Measurements from ENCODE around the gene NMNAT3.

NMNAT3 gene

DNA sequence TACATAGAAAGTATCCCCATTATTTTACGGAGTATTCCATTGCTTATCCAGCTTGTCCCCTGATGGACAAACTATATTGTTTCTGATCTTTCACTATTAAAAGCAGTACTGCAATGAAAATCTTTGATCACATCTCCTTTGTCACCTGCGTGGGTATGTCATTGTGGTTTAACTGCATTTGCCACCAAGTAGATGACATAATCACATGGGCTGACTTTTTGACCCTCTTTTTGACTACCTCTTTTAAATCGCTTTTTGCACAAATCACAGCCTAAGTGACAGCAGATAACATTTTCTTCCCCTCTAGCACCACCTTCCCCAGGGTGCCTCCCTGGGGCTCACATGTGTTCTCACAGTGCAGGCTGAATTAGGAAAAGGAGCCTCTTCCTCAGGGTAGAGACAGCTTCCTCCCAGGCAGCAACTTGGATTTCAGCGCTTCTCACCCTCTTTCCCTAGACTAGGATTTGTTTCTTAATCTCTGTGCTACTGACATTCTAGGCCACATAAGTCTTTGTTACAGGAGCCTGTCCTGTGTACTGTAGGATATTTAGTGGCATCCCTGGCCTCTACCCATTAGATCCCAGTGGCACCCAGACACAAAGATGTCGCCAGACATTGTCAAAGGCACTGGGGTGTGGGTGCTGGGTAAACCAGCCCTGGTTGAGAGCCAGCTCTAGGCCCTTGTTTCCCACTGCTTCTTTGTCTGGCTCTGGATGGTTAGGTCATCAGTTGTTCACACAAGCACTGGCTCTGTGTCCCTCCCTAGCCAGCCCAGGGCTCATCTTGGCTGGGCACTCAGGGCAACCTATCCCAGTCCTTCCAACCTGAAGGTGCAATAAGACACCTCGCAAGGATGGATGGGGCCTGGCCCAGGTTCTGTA, 136.9 kb downstream of the NMNAT3 start:
- TF ChIP-seq, protein P1, sequence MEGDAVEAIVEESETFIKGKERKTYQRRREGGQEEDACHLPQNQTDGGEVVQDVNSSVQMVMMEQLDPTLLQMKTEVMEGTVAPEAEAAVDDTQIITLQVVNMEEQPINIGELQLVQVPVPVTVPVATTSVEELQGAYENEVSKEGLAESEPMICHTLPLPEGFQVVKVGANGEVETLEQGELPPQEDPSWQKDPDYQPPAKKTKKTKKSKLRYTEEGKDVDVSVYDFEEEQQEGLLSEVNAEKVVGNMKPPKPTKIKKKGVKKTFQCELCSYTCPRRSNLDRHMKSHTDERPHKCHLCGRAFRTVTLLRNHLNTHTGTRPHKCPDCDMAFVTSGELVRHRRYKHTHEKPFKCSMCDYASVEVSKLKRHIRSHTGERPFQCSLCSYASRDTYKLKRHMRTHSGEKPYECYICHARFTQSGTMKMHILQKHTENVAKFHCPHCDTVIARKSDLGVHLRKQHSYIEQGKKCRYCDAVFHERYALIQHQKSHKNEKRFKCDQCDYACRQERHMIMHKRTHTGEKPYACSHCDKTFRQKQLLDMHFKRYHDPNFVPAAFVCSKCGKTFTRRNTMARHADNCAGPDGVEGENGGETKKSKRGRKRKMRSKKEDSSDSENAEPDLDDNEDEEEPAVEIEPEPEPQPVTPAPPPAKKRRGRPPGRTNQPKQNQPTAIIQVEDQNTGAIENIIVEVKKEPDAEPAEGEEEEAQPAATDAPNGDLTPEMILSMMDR (conservative IDR thresholded peaks at IDR 0.05; ENCODE audit: low read depth): no peak
- ChIA-PET CTCF (no interaction called here), POLR2A (ENCODE audit: low non-redundant PET) (no interaction called here)
- H3K27ac ChIP-seq: no peak overlapping the region
- DNase-seq (ENCODE audit: low spot score): no peak

DNA sequence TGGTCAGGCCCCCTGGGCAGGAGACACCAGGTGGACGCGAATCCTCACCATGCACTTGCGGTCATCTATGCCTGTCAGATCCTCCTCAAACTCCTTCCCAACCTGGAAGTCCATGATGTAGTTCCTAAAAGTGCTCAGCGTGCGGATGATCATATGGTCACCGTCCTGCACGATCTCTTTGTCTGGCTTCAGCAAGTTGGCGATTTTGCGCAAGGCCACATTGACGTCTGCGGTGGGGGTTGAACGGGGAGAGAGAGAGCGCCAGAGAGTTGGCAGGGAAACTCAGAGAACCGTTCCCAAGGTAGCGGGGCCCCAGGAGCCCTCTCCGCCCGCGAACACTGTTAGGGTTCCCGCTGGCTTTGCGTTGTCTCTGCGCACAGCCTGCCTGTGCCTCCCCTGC, 139.0 kb downstream of the NMNAT3 start:
- TF ChIP-seq, protein P1 (conservative IDR thresholded peaks at IDR 0.05; ENCODE audit: low read depth): no peak
- no peak for DNase-seq (ENCODE audit: low spot score)
- ChIA-PET CTCF (no interaction called here), POLR2A (ENCODE audit: low non-redundant PET) (no interaction called here)
- H3K27ac ChIP-seq: no peak overlapping the region

DNA sequence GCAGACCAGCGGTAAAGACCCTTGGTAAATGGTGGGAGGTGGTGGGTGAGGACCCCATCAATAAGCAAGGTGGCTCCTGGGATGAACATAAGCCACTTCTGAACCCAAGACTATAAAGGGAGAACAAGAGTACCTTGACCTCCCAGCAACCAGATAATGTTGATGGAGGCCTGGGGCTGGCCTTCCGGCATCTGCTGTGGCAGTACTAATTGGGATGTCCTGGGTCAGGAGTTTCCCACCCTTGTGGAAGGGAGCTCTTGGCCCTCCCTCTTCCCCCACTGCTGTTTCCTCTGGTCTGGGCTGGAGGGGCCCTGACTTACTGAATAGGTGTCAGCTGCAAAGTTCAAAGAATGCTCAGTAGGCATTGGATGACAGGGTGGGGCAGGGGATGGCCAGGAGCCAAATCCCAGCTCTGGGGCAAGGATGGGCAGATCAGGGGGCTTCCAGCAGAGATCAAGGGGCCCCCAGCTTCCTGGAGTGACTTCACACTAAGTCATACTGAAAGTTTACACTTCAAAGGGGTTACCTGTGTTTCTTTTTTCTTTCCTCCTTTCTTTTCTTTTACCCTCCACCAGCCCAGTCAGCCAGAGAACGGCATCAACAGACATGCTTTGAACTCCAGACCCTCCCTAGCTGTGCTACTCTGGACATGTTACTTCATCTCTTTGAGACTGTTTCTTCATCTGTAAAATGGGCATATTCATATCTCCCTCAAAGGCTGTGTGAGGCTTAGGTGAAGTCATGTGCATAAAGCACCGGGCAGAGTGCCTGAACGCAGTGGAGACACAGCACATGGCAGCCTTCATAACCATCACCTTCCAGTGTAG, 139.8 kb downstream of the NMNAT3 start:
- no peak for DNase-seq (ENCODE audit: low spot score)
- POLR2A ChIA-PET (ENCODE audit: low non-redundant PET): no interaction called here
- CTCF ChIA-PET: no interaction called here
- no peak overlapping the region for H3K27ac ChIP-seq
- TF ChIP-seq, protein P1 (conservative IDR thresholded peaks at IDR 0.05; ENCODE audit: low read depth): no peak

DNA sequence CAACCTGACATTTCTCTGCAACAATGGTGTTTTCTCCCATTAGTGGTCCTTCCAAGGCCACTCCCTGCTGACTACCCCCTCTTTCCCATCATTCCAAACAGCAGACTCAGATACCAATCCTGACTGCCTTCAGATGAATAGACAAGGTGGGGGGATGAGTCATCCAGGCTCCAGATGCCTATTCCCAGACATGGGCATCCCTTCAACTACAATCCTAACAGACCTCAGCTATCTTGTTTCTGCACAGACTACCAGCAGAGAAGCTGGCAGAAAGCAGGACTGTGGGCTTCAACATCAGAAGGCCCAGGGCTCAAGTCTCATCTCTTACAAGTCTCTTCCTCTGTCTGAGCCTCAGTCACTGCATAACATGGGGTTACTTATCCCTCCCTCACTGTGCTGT, 140.4 kb downstream of the NMNAT3 start:
- H3K27ac ChIP-seq: no peak overlapping the region
- TF ChIP-seq, protein P1 (conservative IDR thresholded peaks at IDR 0.05; ENCODE audit: low read depth): no peak

DNA sequence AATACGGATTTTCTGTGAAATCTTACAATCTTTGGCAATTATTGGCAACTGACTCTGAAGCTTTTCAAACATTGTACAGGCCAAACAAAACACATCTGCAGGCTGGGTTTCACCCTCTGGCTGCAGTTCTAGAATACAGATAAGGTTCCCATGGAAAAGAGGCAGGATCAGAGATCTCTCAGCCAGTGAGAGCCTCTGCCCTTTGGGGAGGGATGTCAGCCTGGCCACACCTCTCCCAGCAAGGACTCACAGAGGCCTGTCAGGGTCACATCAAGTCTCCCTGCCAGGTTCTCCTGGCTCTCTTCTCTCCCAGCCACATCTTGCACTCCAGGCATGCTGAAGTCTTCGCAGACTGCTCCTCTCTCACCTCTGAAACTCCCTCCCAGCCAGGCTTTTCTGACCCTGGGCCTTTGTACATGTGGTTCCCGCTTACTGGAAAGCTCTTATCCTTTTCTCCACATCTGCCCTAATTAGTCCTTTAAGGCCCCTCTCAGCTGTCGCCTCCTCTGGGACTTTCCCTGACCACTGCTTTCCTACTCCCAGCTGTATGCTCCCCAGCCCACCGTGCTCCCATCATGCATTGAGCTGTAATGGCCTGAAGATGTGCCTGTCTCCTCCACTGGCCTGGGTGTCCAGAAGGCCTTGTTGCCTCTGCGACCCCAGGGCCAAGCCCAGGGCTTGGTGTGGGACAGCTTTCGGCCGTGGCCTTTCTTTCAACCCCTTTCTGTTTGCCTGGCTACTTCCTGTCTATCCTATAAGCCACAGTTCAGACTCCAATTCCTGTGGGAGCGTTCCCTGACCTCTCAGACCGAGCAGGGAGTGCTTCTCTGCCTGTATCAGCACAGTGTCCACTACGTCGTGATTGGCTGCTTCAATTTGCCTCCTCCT, 142.5 kb downstream of the NMNAT3 start:
- no peak for DNase-seq (ENCODE audit: low spot score)
- ChIA-PET CTCF (interaction anchor here (0.6 to 1.5 kb wide), 5 partner anchors 10 to 1838 kb away, joined by 3 to 5 read pairs (median 3); no protein-coding TSS in a partner anchor), POLR2A (ENCODE audit: low non-redundant PET) (interaction anchor here (0.5 kb wide), 1 partner anchor 156 kb away, joined by 3 read pairs; no protein-coding TSS in a partner anchor)
- H3K27ac ChIP-seq: peak overlapping the region; percentile 89
- TF ChIP-seq, protein P1 (conservative IDR thresholded peaks at IDR 0.05; ENCODE audit: low read depth): no peak

More for the DNA sequence above, 140.4 kb downstream of the NMNAT3 start:
- DNase-seq (ENCODE audit: low spot score): peak; percentile 55
- ChIA-PET CTCF (no interaction called here), POLR2A (ENCODE audit: low non-redundant PET) (no interaction called here)

All from RWPE1 (cell line).